ENCODE measurements around the gene CABP4. TPM values are rescaled to one million over a fixed set of nuclear protein-coding genes. Genes with fewer than 3 reads are reported as not detected.

CABP4 gene
- 1.0 TPM for polyA plus RNA-seq (ENCODE audit: insufficient read length)
- long read RNA-seq, donor 1, result 0 reads
- long read RNA-seq, donor 2, result 0 reads
- long read RNA-seq, donor 3, result 0 reads
- long read RNA-seq, donor 4, result 0 reads
- long read RNA-seq, donor 5, result 0 reads
- long read RNA-seq, donor 6, result 0 reads
- long read RNA-seq, donor 7, result 0 reads
- long read RNA-seq, donor 8, result 0 reads

DNA sequence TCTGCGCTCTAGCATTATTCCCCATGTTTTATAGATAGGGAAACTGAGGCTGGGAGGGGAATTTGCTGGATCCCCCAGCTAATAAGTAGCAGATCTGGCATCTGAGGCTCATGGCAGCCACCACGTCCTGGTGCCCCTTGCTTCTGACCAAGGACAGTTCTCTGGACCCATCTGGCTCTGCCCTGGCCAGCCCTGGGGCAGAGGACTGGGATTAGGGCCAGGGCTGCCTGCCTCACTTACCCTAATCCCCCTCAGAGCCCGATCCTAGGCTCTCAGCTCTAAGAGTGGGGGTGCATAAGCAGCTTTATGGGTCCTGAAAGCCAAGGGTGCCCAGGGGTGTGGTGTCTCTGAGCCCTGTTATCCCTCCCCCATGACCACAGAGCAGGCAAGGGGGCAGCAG lies at the start of gene CABP4:
Gene CABP4 (plus strand): TSS at position 301 of the 400 bp plus-strand sequence. CDS start 70 bp downstream, at position 371.
- DNase-seq, result no peak

DNA sequence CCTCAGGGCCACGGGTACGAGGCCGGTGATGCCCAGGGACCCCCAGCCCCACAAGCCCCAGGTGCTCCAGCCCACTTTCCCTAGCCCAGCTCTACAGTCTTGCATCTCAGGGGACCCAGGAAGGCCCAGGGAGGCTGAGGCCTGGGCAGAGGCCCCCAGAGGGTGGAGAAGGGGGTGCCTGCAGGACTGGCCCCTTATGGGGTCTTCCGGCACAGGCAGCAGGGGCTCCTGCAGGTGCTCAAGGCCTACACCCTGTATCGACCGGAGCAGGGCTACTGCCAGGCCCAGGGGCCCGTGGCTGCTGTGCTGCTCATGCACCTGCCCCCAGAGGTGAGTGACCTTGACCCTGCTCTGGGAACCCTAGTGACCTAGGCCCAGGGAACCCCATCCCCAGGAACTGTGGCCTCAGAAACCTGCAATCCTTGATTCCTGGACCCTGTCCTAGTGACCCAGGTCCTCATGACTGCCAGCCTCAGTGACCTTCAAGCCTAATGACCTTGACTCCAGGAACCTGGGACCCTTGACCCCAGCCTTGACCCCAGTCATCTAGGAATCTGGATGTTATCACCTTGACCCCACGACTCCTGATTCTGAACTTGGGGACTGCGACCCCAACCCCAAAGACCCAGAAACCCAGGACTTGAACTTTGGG lies 49.3 kb upstream of the CABP4 start:
- DNase-seq, result no peak

DNA sequence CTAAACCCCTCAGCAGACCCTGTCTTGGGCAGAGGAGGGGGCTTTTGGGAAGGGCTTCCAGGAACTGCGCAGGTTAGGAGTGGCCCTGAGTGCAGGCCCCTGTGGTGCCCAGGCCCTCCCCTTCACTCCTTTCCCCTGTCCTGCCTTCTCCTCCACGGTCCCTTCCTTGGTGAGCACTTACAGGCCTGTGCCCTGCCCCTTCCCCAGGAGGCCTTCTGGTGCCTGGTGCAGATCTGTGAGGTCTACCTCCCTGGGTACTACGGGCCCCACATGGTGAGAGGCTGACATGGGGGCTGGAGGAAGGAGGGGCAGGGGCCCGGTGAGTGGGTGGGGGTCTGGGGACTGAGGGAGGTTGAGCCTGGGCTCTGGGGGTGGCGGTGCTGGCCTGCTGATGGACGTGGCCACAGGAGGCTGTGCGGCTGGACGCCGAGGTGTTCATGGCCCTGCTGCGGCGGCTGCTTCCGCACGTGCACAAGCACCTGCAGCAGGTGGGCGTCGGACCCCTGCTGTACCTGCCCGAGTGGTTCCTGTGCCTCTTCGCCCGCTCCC lies 48.7 kb upstream of the CABP4 start:
- no peak for DNase-seq

- DNase-seq, result no peak
Observed at GRCh38 chr11:67406969-67407687, 48.0 kb upstream of the CABP4 start.

- DNase-seq, result no peak
Observed at GRCh38 chr11:67407688-67408163, 47.4 kb upstream of the CABP4 start.

DNA sequence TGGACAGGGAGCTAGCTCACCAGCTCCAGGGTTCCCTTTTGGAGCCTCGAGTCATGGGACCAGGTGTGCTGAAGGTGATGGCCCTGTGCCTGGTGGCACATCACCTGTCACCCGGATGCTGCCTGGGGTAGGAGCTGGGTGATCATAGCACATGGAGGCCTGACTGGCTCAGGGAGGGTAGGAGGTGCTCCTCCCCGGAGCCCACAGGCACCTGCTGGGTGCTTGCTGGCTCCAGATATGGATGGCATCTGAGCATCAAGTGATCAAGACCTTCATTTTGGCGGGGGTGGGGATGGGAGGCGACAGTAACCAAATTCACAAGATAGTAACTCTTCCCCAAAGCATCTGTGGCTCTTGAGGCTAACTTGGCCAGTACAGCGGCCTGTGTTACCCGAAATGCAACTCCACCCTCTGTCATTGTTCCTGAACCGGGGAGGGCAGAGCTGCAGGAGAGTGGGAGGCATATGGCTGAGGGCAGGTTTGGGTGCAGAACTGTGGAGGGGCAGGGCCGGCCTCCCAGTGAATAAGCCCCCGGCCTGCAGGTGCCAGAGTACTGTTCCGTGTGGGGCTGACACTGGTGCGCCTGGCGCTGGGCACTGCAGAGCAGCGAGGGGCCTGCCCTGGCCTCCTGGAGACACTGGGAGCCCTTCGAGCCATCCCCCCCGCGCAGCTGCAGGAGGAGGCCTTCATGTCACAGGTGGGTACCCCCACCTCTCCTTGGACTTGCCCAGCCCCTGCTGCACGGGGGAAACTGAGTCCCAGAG lies 46.5 kb upstream of the CABP4 start:
- no peak for DNase-seq

DNA sequence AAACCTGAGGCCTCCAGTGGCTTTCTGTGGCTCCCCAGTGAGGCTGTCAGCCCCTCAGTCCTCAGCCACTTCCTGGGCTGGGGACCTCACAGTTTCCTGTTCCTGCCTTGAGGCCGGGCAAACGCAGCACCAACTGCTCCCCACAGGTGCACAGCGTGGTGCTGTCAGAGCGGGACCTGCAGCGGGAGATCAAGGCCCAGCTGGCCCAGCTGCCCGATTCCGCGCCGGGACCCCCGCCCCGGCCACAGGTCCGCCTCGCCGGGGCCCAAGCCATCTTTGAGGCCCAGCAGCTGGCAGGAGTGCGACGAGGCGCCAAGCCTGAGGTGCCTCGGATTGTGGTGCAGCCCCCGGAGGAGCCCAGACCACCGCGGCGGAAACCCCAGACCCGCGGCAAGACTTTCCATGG lies 45.9 kb upstream of the CABP4 start:
- no peak for DNase-seq

DNA sequence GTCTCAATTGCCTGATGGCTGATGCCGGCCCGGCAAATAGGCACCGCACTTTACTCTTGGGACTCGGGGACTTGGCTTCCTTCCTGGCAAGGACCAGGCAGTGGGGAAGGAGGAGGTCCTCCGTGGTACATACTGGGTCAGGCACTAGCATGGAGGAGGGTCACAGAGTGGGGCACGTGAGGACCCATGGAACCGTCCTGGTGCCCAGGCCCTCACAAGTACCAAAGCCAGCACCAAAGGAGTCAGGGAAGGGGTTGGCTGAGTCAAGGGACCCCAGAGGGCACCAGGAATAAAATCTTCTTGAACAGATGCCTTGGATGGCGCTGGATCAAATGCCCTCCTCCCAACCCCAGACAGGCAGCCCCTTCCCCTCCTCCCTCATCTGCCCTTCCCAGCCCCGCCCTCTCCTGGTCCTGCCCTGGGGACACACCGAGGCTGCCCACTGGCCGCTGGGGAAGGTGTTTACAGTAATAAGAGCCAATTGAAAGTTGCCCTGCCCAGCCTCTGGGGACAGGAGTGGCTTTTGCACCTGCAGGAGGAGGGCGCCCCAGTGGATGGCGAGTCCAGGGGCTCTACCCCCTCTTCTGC lies 45.3 kb upstream of the CABP4 start:
- DNase-seq, result no peak

GRCh38 chr11:67410369-67410831 lies 44.8 kb upstream of the CABP4 start:
- DNase-seq, result no peak

GRCh38 chr11:67410984-67411784 lies 44.0 kb upstream of the CABP4 start:
- DNase-seq, result no peak

GRCh38 chr11:67411785-67412152 lies 43.4 kb upstream of the CABP4 start:
- no peak for DNase-seq

DNA sequence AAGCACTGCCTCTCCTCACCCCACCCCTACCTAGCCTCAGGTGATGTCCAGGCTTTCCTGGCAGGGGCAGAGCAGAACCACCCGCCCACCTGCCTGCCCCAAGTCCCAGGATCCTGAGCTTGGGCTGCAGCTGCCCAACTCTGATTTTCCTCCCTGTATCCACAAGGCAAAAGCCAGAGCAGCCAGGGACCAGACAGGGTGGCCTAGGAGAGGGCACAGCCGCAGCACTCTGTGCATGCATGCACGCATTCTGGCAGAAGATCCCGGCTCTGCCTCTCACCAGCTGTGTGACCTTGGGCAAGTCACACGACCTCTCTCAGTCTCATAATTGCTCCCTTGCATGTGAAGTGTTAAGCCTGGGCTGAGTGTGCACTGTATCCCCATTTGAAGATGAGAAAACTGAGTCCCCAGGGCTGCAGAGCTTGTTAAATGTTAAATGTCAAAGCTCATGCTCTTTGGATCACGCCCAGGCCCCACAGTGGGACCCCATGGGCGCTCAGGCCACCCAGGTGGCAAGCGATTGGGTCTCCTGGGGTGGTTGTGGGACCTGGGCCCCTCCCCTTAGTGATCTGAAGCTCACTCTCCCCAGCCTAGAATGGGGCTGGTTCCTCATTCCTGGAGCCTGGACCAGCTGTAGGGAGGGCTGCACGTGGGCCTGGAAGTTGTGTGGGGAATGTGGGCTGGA lies 42.5 kb upstream of the CABP4 start:
- no peak for DNase-seq

DNA sequence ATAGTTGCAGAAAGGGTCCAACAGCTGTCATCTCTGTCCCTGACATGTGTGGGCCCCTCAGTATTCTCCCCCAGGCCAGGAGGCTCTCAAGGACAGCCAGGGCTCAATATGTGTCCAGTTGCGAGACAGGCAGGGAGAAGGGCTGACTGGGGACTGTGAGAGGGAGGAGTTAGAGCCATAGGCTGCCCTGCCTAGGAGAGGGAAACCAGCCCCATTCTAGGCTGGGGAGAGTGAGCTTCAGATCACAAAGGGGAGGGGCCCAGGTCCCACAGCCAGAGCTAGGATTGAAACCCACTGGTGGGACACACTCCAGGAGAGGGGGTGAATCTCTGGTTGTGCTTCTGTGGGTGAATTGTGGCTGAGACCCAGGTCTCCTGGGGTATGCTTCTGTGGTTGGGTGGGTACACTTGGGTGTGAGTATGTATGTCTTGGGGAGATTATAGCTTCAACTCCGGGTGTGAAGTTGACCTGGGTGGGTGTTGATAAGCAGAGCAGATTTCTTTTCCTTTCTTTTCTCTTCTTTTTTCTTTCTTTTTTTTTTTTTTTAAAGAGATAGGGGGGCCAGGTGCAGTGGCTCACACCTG lies 41.8 kb upstream of the CABP4 start:
- DNase-seq, result no peak

GRCh38 chr11:67415501-67416304 lies 39.5 kb upstream of the CABP4 start, which contains the start of gene CARNS1:
Gene CARNS1, plus strand, starts transcription at chr11:67415678. Its CDS starts 522 bp downstream, at chr11:67416200.
- no peak for DNase-seq

DNA sequence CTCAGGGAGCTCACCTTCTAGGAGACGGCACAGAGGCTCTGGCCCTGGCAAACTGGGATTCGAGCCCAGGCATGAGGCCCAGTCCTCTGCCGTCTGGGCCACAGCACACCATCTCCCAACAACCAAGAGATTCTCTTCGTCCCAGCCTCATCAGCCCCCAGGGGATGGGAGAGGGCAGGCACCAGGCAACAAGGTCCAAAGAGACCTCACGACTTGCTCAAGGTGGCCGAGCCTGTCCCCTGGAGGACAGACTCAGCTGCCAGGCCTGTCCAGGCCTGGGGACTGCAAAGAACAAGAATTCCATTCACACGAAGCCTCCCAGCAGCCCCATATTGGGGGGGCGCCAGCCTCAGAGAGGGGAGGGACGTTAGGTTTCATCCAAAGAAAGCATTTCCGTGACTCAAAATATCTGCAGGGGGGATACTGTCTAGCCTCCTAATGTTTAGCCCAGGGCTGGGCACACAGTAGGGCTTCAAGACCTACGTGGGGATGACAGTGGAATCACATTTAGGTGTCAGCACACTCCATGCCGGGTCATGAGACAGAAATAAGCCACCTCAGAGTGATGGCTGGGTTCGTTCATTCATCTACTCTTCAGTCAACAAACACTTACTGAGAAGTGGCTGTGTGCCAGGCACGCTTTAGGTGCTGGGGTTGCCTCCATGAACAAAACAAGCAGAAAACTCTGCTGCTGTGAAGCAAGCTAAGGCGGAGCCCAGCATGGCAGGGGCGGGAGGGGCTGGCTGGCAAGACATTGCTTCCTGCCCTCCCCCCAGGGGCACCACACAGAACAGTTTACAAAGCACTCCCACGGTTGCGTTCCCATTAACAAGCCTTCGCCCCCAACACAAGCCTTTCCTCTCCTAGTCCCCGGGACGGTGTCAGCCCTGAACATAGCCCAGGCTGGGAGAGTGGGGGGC lies 38.5 kb upstream of the CABP4 start:
- DNase-seq, result no peak

DNA sequence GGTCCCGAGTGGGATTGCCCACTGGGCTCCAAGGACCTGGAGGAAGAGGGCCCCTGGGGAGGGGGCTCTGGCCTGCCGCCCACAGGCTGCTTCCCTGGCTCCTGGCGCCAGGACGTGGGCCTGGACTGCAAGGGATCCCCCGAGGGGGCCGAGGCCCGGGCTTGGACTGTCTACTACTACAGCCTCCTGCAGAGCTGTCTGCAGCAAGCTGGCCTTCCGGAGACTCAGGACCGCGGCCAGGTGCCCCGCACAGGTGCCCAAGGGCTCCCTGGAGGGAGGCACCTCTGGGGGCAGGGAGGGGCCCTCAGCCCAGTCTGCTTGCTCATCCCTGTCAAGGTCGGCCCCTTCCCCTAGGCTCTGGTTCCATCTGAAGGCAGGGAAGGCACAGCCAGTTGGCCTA lies 37.7 kb upstream of the CABP4 start:
- no peak for DNase-seq

DNA sequence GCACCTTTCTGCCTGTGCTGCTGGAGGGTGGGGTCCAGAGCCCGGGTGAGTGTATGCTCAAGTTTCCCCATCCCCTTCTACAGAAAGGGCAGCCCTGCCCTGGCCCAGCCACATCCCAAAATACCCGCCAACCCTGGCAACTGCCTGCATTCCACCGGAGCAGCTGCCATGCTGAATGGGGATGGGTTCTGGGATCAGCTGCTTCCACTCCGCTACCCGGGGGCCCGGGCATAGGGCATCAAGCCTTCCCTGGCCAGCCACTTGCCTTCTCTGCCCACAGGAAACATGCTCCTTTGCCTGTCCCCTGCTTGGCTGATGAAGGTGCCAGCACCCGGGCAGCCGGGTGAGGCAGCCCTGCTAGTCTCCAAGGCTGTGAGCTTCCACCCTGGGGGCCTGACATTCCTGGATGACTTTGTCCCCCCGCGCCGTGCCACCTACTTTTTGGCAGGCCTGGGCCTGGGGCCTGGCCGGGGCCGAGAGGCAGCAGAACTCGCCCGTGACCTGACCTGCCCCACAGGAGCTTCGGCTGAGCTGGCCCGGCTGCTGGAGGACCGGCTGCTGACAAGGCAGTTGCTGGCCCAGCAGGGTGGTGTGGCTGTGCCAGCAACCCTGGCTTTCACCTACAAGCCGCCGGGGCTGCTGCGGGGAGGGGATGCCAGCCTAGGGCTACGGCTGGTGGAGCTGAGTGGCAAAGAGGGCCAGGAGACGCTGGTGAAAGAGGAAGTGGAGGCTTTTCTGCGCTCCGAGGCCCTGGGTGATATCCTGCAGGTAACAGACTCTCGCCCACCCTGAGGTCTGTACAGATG lies 36.5 kb upstream of the CABP4 start:
- no peak for DNase-seq
